A673 (cell line): ENCODE results near the gene MAS1L. TPM values are rescaled to one million over a fixed set of nuclear protein-coding genes. Genes with fewer than 3 reads are reported as not detected.
A peak's percentile ranks its signal among the peaks of the same experiment; 100 is the strongest.

Experiments
- BruUV-seq: library from RNA; stranded (reverse); fragments of 400-500 nt; replicated peaks from 2 replicates; lab custom pipeline; 2021; lab: Mats Ljungman, UMichigan
- CTCF ChIA-PET: fragments of 300-600 bp; sonication (Branson Sonifier 250); formaldehyde crosslinking; loops from one replicate; lab custom pipeline; 2022; ENCODE audit warnings: antibody characterized with exemption; lab: Charles Lee
- POLR2A ChIA-PET: fragments of 300-600 bp; sonication (Branson Sonifier 250); formaldehyde crosslinking; loops from one replicate; lab custom pipeline; 2022; ENCODE audit warnings: antibody characterized with exemption; ENCODE audit not compliant: low non-redundant PET; lab: Charles Lee
- DNase-seq: peaks from one replicate; pipeline ENCODE4 v3.0.0-alpha.2; 2015; ENCODE audit warnings: low spot score
- H3K27ac ChIP-seq: fragments of 200-600 bp; sonication (generic); 2 replicates; pipeline ENCODE4 v1.5.1; 2016; ENCODE audit warnings: mixed run types, low read depth, mild to moderate bottlenecking, mixed read lengths, antibody characterized with exemption, low read length; ENCODE audit not compliant: poor library complexity, severe bottlenecking
- H3K27me3 ChIP-seq: fragments of 200-600 bp; sonication (generic); replicated peaks from 2 replicates; pipeline ENCODE4 v1.6.1; 2017; ENCODE audit warnings: mixed run types, low read depth, mild to moderate bottlenecking, mixed read lengths, antibody characterized with exemption, low read length; ENCODE audit not compliant: insufficient read depth, poor library complexity
- H3K36me3 ChIP-seq: fragments of 200-600 bp; sonication (generic); 2 replicates; pipeline ENCODE4 v1.6.1; 2016; ENCODE audit warnings: mixed run types, mild to moderate bottlenecking, mixed read lengths, antibody characterized with exemption, low read length; ENCODE audit not compliant: insufficient read depth, poor library complexity, severe bottlenecking
- H3K4me1 ChIP-seq: fragments of 200-600 bp; sonication (generic); 2 replicates; pipeline ENCODE4 v1.6.1; 2017; ENCODE audit warnings: mixed run types, mild to moderate bottlenecking, mixed read lengths, antibody characterized with exemption, low read length; ENCODE audit not compliant: insufficient read depth, poor library complexity, severe bottlenecking
- H3K4me3 ChIP-seq: fragments of 200-600 bp; sonication (generic); 2 replicates; pipeline ENCODE4 v1.5.1; 2016; ENCODE audit warnings: low read depth, mixed run types, mild to moderate bottlenecking, mixed read lengths, low read length; ENCODE audit not compliant: poor library complexity, severe bottlenecking
- H3K9me3 ChIP-seq: fragments of 200-600 bp; sonication (generic); 2 replicates; pipeline ENCODE4 v1.6.1; 2016; ENCODE audit warnings: mixed run types, low read depth, mild to moderate bottlenecking, mixed read lengths, antibody characterized with exemption, low read length; ENCODE audit not compliant: poor library complexity, severe bottlenecking
- CTCF ChIP-seq: fragments of 300-800, 200-600 bp; sonication (generic); conservative IDR thresholded peaks from 2 replicates; pipeline ENCODE4 v1.5.1; 2017; ENCODE audit warnings: low read depth, mild to moderate bottlenecking, antibody characterized with exemption, low read length, moderate library complexity, mixed read lengths
- EZH2 ChIP-seq: fragments of 200-600 bp; sonication (generic); IDR thresholded peaks from 2 replicates; pipeline ENCODE4 v1.6.1; 2017; ENCODE audit warnings: borderline replicate concordance, low read depth, mild to moderate bottlenecking, mixed read lengths, antibody characterized with exemption, low read length; ENCODE audit not compliant: poor library complexity, severe bottlenecking
- intact Hi-C: fragments of 100-400 bp; cut with micrococcal nuclease; formaldehyde crosslinking; loops from one replicate; pipeline ENCODE4 v1.10.0; 2022; ENCODE audit not compliant: unreplicated experiment
- total RNA-seq: library from RNA; stranded (reverse); gene quantifications from 2 replicates; pipeline ENCODE4 v1.2.3, GENCODE V29; 2021

Gene MAS1L
- total RNA-seq, 1 experiment from 2014 or later = not detected

DNA sequence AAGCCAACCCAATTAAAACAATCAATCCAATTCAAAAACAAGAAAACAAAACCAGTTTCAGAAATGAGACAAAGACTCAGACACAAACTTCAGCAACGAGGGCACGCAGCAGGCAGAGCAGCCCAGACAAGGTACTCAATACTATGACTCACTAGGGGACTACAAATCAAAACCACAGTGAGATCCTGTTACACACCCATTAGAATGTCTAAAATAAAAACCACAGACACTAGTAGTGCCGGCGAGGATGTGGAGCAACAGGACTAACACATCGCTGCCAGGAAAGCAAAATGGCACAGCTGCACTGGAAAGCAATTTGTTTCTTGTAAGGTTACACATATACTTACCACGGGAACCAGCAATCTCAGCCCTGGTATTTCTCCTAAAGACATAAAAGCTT lies 28.4 kb upstream of the MAS1L start:
- Histone ChIP-seq H3K27ac (no peak overlapping the region), H3K27me3 (no peaks in the 10 kb centered on the region), H3K36me3 (no peaks in the 10 kb centered on the region), H3K4me1 (no peaks in the 10 kb centered on the region), H3K9me3 (no peaks in the 10 kb centered on the region), H3K4me3 (no peak overlapping the region)
- CTCF ChIA-PET = no interaction called here
- no peak for TF ChIP-seq CTCF
- TF ChIP-seq EZH2 = no peak
- POLR2A ChIA-PET = no interaction called here
- DNase-seq = peak; percentile 45
- no TSS peak for BruUV-seq
- intact Hi-C loops = no loop called here

- Histone ChIP-seq H3K4me1 (no peaks in the 10 kb centered on the region), H3K27ac (no peak overlapping the region), H3K27me3 (no peaks in the 10 kb centered on the region), H3K4me3 (no peak overlapping the region), H3K9me3 (no peaks in the 10 kb centered on the region), H3K36me3 (no peaks in the 10 kb centered on the region)
- no peak for DNase-seq
- intact Hi-C loops = no loop called here
- TF ChIP-seq CTCF = no peak
- no peak for TF ChIP-seq EZH2
- BruUV-seq = no TSS peak
- ChIA-PET CTCF (no interaction called here), POLR2A (no interaction called here)
These were observed 23.1 kb upstream of the MAS1L start for GRCh38 chr6:29510746-29511300.

DNA sequence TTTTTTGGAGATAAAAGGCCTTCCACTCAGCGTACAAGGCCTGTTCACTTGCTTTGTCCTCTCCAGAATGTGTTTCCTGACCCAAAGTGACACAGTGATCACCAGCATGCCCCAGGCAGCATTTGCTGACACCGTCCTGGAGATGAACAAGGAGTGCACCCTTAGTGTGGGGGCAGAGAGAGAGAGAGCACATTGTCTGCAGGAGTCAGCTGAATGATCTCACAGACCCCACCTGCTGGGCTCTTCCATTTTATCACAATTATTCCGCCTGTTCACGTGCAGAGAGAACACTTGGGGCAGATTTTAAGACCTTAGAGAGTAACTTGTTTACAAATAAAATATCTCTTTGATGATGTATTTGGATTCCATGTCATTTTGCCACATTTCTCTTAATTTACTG lies 22.4 kb upstream of the MAS1L start:
- ChIA-PET CTCF (no interaction called here), POLR2A (no interaction called here)
- Histone ChIP-seq H3K4me3 (no peak overlapping the region), H3K9me3 (no peaks in the 10 kb centered on the region), H3K27ac (no peak overlapping the region), H3K27me3 (no peaks in the 10 kb centered on the region), H3K36me3 (no peaks in the 10 kb centered on the region), H3K4me1 (no peaks in the 10 kb centered on the region)
- BruUV-seq = no TSS peak
- TF ChIP-seq EZH2 (no peak), CTCF (0 out of 2 replicates have a peak, but pooled peaks have one; percentile 15)
- intact Hi-C loops = no loop called here
- DNase-seq = no peak
